Measurements from ENCODE around the gene TMEM184A. TPM values are rescaled to one million over a fixed set of nuclear protein-coding genes. Genes with fewer than 3 reads are reported as not detected.

TMEM184A gene
- total and polyA plus RNA-seq, 2 of the 13 experiments (the other 11 are each of a cell fraction or from before 2014, with no cell fraction given) = 9.5 to 20.4 TPM

GRCh38 chr7:1493129-1493528 is 62.9 kb downstream of the TMEM184A start:
- ChIA-PET POLR2A (no interaction called here), CTCF (ENCODE audit: low intra/inter-chr PET ratio, low total read pairs) (no interaction called here)
- H3K79me2 ChIP-seq (ENCODE audit: insufficient read depth, low read length) = no peaks in the 10 kb centered on the region
- no peak overlapping the region for H3K9ac ChIP-seq (ENCODE audit: insufficient read depth, low read depth, low read length)
- no peak overlapping the region for H3K4me2 ChIP-seq (ENCODE audit: low read depth, low read length)
- no peak overlapping the region for H3K4me3 ChIP-seq (replicated peaks in 1 of 3; ENCODE audit: insufficient read depth in 1 of 3, low read depth in 2 of 3, low read length in 3 of 3)
- FAIRE-seq = no peak
- H4K20me1 ChIP-seq (ENCODE audit: insufficient read depth, low read length) = no peaks in the 10 kb centered on the region
- no peaks in the 10 kb centered on the region for H3K9me3 ChIP-seq (ENCODE audit: low read length)
- peaks cover 22 to 58% of the 10 kb centered on the region in 2 experiments; a peak in 4 of 5 replicates for H3K36me3 ChIP-seq (replicated peaks in 1 of 2; ENCODE audit: control insufficient read depth in 1 of 2, insufficient read depth in 2 of 2, low read length in 2 of 2)
- in situ Hi-C loops (cut with HindIII; ENCODE audit: extremely low pct_ligation_motif_present, low pct_unique_long_range_greater_than_20kb) (no loop called here), intact Hi-C loops (cut with micrococcal nuclease; ENCODE audit: unreplicated experiment) (no loop called here)
- WGBS (ENCODE audit: low lambda C conversion rate) = 97% methylated on average over 20 of the region's 20 CpGs
- no peaks in the 10 kb centered on the region for H3K27me3 ChIP-seq (ENCODE audit: control insufficient read depth in 1 of 2, insufficient read depth in 2 of 2, low read length in 2 of 2)
- TF ChIP-seq ZNF530 (CRISPR knock-in tag; IDR thresholded peaks at IDR 0.05; ENCODE audit: low read depth) (no peak), ZNF362 (CRISPR knock-in tag; IDR thresholded peaks at IDR 0.05; ENCODE audit: borderline replicate concordance) (no peak), ZNF567 (CRISPR knock-in tag; IDR thresholded peaks at IDR 0.05; ENCODE audit: borderline replicate concordance) (no peak), ZNF143 (CRISPR knock-in tag; IDR thresholded peaks at IDR 0.05) (no peak), POLR2AphosphoS5 (IDR thresholded peaks at IDR 0.05; ENCODE audit: low read depth, low read length) (no peak), ELF4 (CRISPR knock-in tag; IDR thresholded peaks at IDR 0.05; ENCODE audit: borderline replicate concordance) (no peak), ZSCAN9 (CRISPR knock-in tag; IDR thresholded peaks at IDR 0.05; ENCODE audit: borderline replicate concordance) (no peak)
- H3K4me1 ChIP-seq (ENCODE audit: insufficient read depth, low read length) = no peaks in the 10 kb centered on the region
- BruUV-seq (replicated peaks) = no TSS peak
- no peak for ATAC-seq
- no peak overlapping the region for H3K27ac ChIP-seq (ENCODE audit: extremely low read length, insufficient read depth, low read length)
- no peak for DNase-seq (ENCODE audit: low spot score)
- H2AFZ ChIP-seq (ENCODE audit: low read length) = no peak overlapping the region

GRCh38 chr7:1492640-1493039 is 63.4 kb downstream of the TMEM184A start:
- no peak overlapping the region for H3K4me2 ChIP-seq (ENCODE audit: low read depth, low read length)
- in situ Hi-C loops (cut with HindIII; ENCODE audit: extremely low pct_ligation_motif_present, low pct_unique_long_range_greater_than_20kb) (no loop called here), intact Hi-C loops (cut with micrococcal nuclease; ENCODE audit: unreplicated experiment) (no loop called here)
- H3K79me2 ChIP-seq (ENCODE audit: insufficient read depth, low read length) = no peaks in the 10 kb centered on the region
- 89% methylated on average over 33 of the region's 33 CpGs for WGBS (ENCODE audit: low lambda C conversion rate)
- no peak overlapping the region for H3K9ac ChIP-seq (ENCODE audit: insufficient read depth, low read depth, low read length)
- no peak overlapping the region for H3K4me3 ChIP-seq (replicated peaks in 1 of 3; ENCODE audit: insufficient read depth in 1 of 3, low read depth in 2 of 3, low read length in 3 of 3)
- no peaks in the 10 kb centered on the region for H3K9me3 ChIP-seq (ENCODE audit: low read length)
- DNase-seq (ENCODE audit: low spot score) = no peak
- no peaks in the 10 kb centered on the region for H4K20me1 ChIP-seq (ENCODE audit: insufficient read depth, low read length)
- no peak overlapping the region for H2AFZ ChIP-seq (ENCODE audit: low read length)
- no peak overlapping the region for H3K27ac ChIP-seq (ENCODE audit: extremely low read length, insufficient read depth, low read length)
- ATAC-seq = no peak
- BruUV-seq (replicated peaks) = no TSS peak
- ChIA-PET CTCF (ENCODE audit: low intra/inter-chr PET ratio, low total read pairs) (no interaction called here), POLR2A (no interaction called here)
- no peak for FAIRE-seq
- H3K36me3 ChIP-seq (replicated peaks in 1 of 2; ENCODE audit: control insufficient read depth in 1 of 2, insufficient read depth in 2 of 2, low read length in 2 of 2) = peaks cover 21 to 54% of the 10 kb centered on the region in 2 experiments; a peak in 4 of 5 replicates
- no peaks in the 10 kb centered on the region for H3K27me3 ChIP-seq (ENCODE audit: control insufficient read depth in 1 of 2, insufficient read depth in 2 of 2, low read length in 2 of 2)
- no peaks in the 10 kb centered on the region for H3K4me1 ChIP-seq (ENCODE audit: insufficient read depth, low read length)
- no peak for TF ChIP-seq ZMAT3 (CRISPR knock-in tag; conservative IDR thresholded peaks at IDR 0.05)
- TF ChIP-seq TBP (CRISPR knock-in tag; IDR thresholded peaks at IDR 0.05) = no peak
- TF ChIP-seq POLR2G (IDR thresholded peaks at IDR 0.05; ENCODE audit: low read depth, low read length) = no peak
- no peak for TF ChIP-seq ZNF776 (CRISPR knock-in tag; IDR thresholded peaks at IDR 0.05)
- no peak for TF ChIP-seq HOXA7 (CRISPR knock-in tag; IDR thresholded peaks at IDR 0.05)
- no peak for TF ChIP-seq ZNF652 (CRISPR knock-in tag; IDR thresholded peaks at IDR 0.05; ENCODE audit: borderline replicate concordance, low read depth)
- TF ChIP-seq ZNF317 (CRISPR knock-in tag; IDR thresholded peaks at IDR 0.05) = no peak
- TF ChIP-seq NBN (conservative IDR thresholded peaks at IDR 0.05) = no peak

Data from HepG2 (cell line).